HG03565 (cell line): Measurements from ENCODE around the gene CARD11.

Source experiments
- ATAC-seq: cut with Tn5 transposase; IDR thresholded peaks from one replicate; pipeline ENCODE4 v1.9.1; 2021; ENCODE audit warnings: mild to moderate bottlenecking, moderate library complexity; ENCODE audit not compliant: unreplicated experiment

The CARD11 gene

GRCh38 chr7:2880874-2881533, 162.7 kb downstream of the CARD11 start:
- ATAC-seq, result no peak

- ATAC-seq, result no peak
These were observed 163.6 kb downstream of the CARD11 start for GRCh38 chr7:2880051-2880450.

GRCh38 chr7:2879354-2879753, 164.3 kb downstream of the CARD11 start:
- ATAC-seq, result no peak

- ATAC-seq, result no peak
These were observed 165.4 kb downstream of the CARD11 start for GRCh38 chr7:2878306-2878705.

GRCh38 chr7:2876031-2876731, 167.5 kb downstream of the CARD11 start:
- ATAC-seq, result no peak

- no peak for ATAC-seq
These were observed 169.7 kb downstream of the CARD11 start for GRCh38 chr7:2873686-2874551.

- ATAC-seq, result no peak
These were observed 170.5 kb downstream of the CARD11 start for GRCh38 chr7:2873146-2873545.

GRCh38 chr7:2872296-2872874, 171.3 kb downstream of the CARD11 start:
- ATAC-seq, result no peak

GRCh38 chr7:2870471-2870931, 173.2 kb downstream of the CARD11 start:
- peak; percentile 39 for ATAC-seq

GRCh38 chr7:2869981-2870380, 173.7 kb downstream of the CARD11 start:
- no peak for ATAC-seq

- ATAC-seq, result no peak
These were observed 177.1 kb downstream of the CARD11 start for GRCh38 chr7:2866601-2867000.

GRCh38 chr7:2864999-2865670, 178.5 kb downstream of the CARD11 start:
- ATAC-seq, result no peak

- no peak for ATAC-seq
These were observed 179.3 kb downstream of the CARD11 start for GRCh38 chr7:2864204-2864985.

GRCh38 chr7:2863461-2864066, 180.1 kb downstream of the CARD11 start:
- ATAC-seq, result peak; percentile 87

GRCh38 chr7:2862831-2863361, 180.8 kb downstream of the CARD11 start:
- no peak for ATAC-seq

- no peak for ATAC-seq
These were observed 182.2 kb downstream of the CARD11 start for GRCh38 chr7:2861509-2861908.

- ATAC-seq, result no peak
These were observed 183.0 kb downstream of the CARD11 start for GRCh38 chr7:2860627-2861133.

GRCh38 chr7:2859952-2860351, 183.7 kb downstream of the CARD11 start:
- ATAC-seq, result no peak

- ATAC-seq, result no peak
These were observed 185.0 kb downstream of the CARD11 start for GRCh38 chr7:2858621-2859020.
